HCT116 (cell line): Measurements from ENCODE around the gene RRBP1. TPM values are rescaled to one million over a fixed set of nuclear protein-coding genes. Genes with fewer than 3 reads are reported as not detected.

Experiments used
- ATAC-seq: fragments of 200-7000 bp; cut with Tn5 transposase; 2 replicates; pipeline ENCODE4 v1.9.1; 2020; ENCODE audit warnings: mild to moderate bottlenecking, moderate library complexity
- BruUV-seq: library from RNA; stranded (reverse); fragments of 400-500 nt; replicated peaks from 2 replicates; lab custom pipeline; 2021; lab: Mats Ljungman, UMichigan
- CTCF ChIA-PET: fragments of 300-600 bp; sonication (Branson Sonifier 250); formaldehyde crosslinking; loops from one replicate; lab custom pipeline; 2021; ENCODE audit warnings: antibody characterized with exemption; lab: Charles Lee
- POLR2A ChIA-PET: fragments of 300-600, 350-600 bp; sonication (Branson Sonifier 250); formaldehyde crosslinking; loops from one replicate; lab custom pipeline; 2021; ENCODE audit warnings: antibody characterized with exemption; lab: Charles Lee
- RAD21 ChIA-PET, 2 experiments: fragments of 300-600 bp; sonication (Branson Sonifier 250); formaldehyde crosslinking; loops; one replicate each; lab custom pipeline; 2023; ENCODE audit warnings: low total read pairs in 2 of 2; ENCODE audit not compliant: uncharacterized antibody in 2 of 2, unreplicated experiment in 2 of 2, low non-redundant PET in 1 of 2; lab: Charles Lee
- DNase-seq: peaks from one replicate; pipeline ENCODE4 v3.0.0-alpha.2; 2010; ENCODE audit warnings: low read depth, low spot score
- H2AFZ ChIP-seq: fragments of 200-600 bp; shearing (Covaris generic), sonication (generic); 2 replicates; pipeline ENCODE4 v1.6.1; 2017; ENCODE audit warnings: low read depth, mixed run types, mixed read lengths, antibody characterized with exemption, low read length; ENCODE audit not compliant: poor library complexity, severe bottlenecking
- H3K27ac ChIP-seq: 2 replicates; pipeline ENCODE4 v1.5.1; 2012; ENCODE audit warnings: low read depth, low read length
- H3K27me3 ChIP-seq: fragments of 200-600 bp; sonication (generic); 2 replicates; pipeline ENCODE4 v1.6.1; 2016; ENCODE audit warnings: mixed run types, low read length, mixed read lengths; ENCODE audit not compliant: insufficient read depth
- H3K36me3 ChIP-seq, 2 experiments: fragments of 200-500 bp in 1 of 2; fragments of 200-600 bp in 1 of 2; sonication (Bioruptor generic) in 1 of 2; sonication (generic) in 1 of 2; 2 replicates each; pipeline versions ENCODE4 v1.5.1 to v1.6.1; 2014 to 2016; ENCODE audit warnings: low read length in 2 of 2, inconsistent platforms in 1 of 2, mixed read lengths in 1 of 2, mixed run types in 1 of 2; ENCODE audit not compliant: insufficient read depth in 2 of 2, control insufficient read depth in 1 of 2
- H3K4me1 ChIP-seq, 2 experiments: fragments of 200-600 bp in 1 of 2; sonication (generic) in 1 of 2; 2 replicates each; pipeline versions ENCODE4 v1.5.1 to v1.6.1; 2012 to 2017; ENCODE audit warnings: low read length in 2 of 2, inconsistent platforms in 1 of 2, mild to moderate bottlenecking in 1 of 2, mixed read lengths in 1 of 2, mixed run types in 1 of 2, moderate library complexity in 1 of 2; ENCODE audit not compliant: insufficient read depth in 2 of 2, control insufficient read depth in 1 of 2
- H3K4me2 ChIP-seq: fragments of 200-600 bp; sonication (generic); 2 replicates; pipeline ENCODE4 v1.6.1; 2017; ENCODE audit warnings: mixed run types, low read length, mixed read lengths
- H3K4me3 ChIP-seq, 2 experiments: fragments of 200-600 bp in 1 of 2; sonication (generic) in 1 of 2; replicated peaks in 1 of 2; 2 replicates each; pipeline ENCODE4 v1.5.1; 2011 to 2016; ENCODE audit warnings: low read length in 2 of 2, control low read depth in 1 of 2, low read depth in 1 of 2, mild to moderate bottlenecking in 1 of 2, mixed read lengths in 1 of 2, mixed run types in 1 of 2
- H3K79me2 ChIP-seq: fragments of 200-600 bp; sonication (generic); 2 replicates; pipeline ENCODE4 v1.6.1; 2017; ENCODE audit warnings: mild to moderate bottlenecking, mixed run types, low read length, moderate library complexity, mixed read lengths; ENCODE audit not compliant: insufficient read depth
- H3K9ac ChIP-seq: fragments of 200-600 bp; sonication (generic); 2 replicates; pipeline ENCODE4 v1.6.1; 2016; ENCODE audit warnings: low read length, mixed read lengths
- H3K9me2 ChIP-seq: fragments of 200-600 bp; sonication (generic), shearing (Covaris generic); 2 replicates; pipeline ENCODE4 v1.6.1; 2017; ENCODE audit warnings: mixed run types, mild to moderate bottlenecking, moderate library complexity; ENCODE audit not compliant: insufficient read depth
- H3K9me3 ChIP-seq, 2 experiments: fragments of 200-500 bp in 1 of 2; fragments of 200-600 bp in 1 of 2; sonication (Bioruptor generic) in 1 of 2; sonication (generic) in 1 of 2; 2 replicates each; pipeline ENCODE4 v1.6.1; 2014 to 2017; ENCODE audit warnings: low read length in 2 of 2, mixed read lengths in 2 of 2, inconsistent platforms in 1 of 2, low read depth in 1 of 2, mild to moderate bottlenecking in 1 of 2, mixed run types in 1 of 2, moderate library complexity in 1 of 2; ENCODE audit not compliant: control insufficient read depth in 1 of 2, insufficient read depth in 1 of 2
- H4K20me1 ChIP-seq: fragments of 200-600 bp; sonication (generic), shearing (Covaris generic); 2 replicates; pipeline ENCODE4 v1.6.1; 2017; ENCODE audit warnings: mixed run types, mild to moderate bottlenecking, moderate library complexity; ENCODE audit not compliant: insufficient read depth
- CTCF ChIP-seq, 3 experiments: fragments of 200-600 bp in 1 of 3; sonication (generic) in 1 of 3; IDR thresholded peaks in 2 of 3; conservative IDR thresholded peaks in 1 of 3; 2 replicates each; pipeline ENCODE4 v1.5.1; 2012 to 2017; ENCODE audit warnings: low read depth in 2 of 3, low read length in 2 of 3, antibody characterized with exemption in 1 of 3, borderline replicate concordance in 1 of 3, control low read depth in 1 of 3, mild to moderate bottlenecking in 1 of 3, mixed read lengths in 1 of 3, mixed run types in 1 of 3, moderate library complexity in 1 of 3; ENCODE audit not compliant: insufficient read depth in 1 of 3
- FOSL1 ChIP-seq: IDR thresholded peaks from 2 replicates; pipeline ENCODE4 v1.6.1; 2012; ENCODE audit warnings: low read depth
- JUND ChIP-seq: IDR thresholded peaks from 2 replicates; pipeline ENCODE4 v1.6.1; 2012
- MAX ChIP-seq: IDR thresholded peaks from 2 replicates; pipeline ENCODE4 v1.6.1; 2012
- REST ChIP-seq: IDR thresholded peaks from 2 replicates; pipeline ENCODE4 v1.6.1; 2012; ENCODE audit warnings: low read depth
- SRF ChIP-seq: IDR thresholded peaks from 2 replicates; pipeline ENCODE4 v1.6.1; 2012; ENCODE audit warnings: low read depth
- intact Hi-C: fragments of 100-400 bp; cut with micrococcal nuclease; formaldehyde crosslinking; loops from 2 replicates; pipeline ENCODE4 v1.10.0; 2022
- total RNA-seq: library from RNA; stranded (reverse); gene quantifications from one replicate; pipeline ENCODE4 v1.2.1, GENCODE V29; 2021; ENCODE audit not compliant: unreplicated experiment

Gene RRBP1
- total RNA-seq, 1 experiment from 2014 or later: 123 TPM

- Histone ChIP-seq H3K27me3 (no peaks in the 10 kb centered on the region), H3K79me2 (peaks cover 90% of the 10 kb centered on the region)
- TF ChIP-seq FOSL1 (no peak), REST (no peak), MAX (no peak), CTCF (IDR thresholded peaks at IDR 0.05 in 2 of 3, conservative IDR thresholded peaks at IDR 0.05 in 1 of 3; ENCODE audit: borderline replicate concordance in 1 of 3, insufficient read depth in 1 of 3, low read depth in 2 of 3, low read length in 2 of 3) (no peak), SRF (no peak), JUND (no peak)
- TF ChIP-seq, all 23 proteins: peak for 0
- H3K36me3 ChIP-seq: peaks cover 2 to 10% of the 10 kb centered on the region in 2 experiments; a peak in 1 of 4 replicates
- no peak overlapping the region for H3K4me2 ChIP-seq
- no TSS peak for BruUV-seq
- no peaks in the 10 kb centered on the region; the same call in 1 of the 2 replicates for H4K20me1 ChIP-seq
- no peak overlapping the region for H3K27ac ChIP-seq
- intact Hi-C loops: no loop called here
- ChIA-PET RAD21 (interaction anchor here in 1 of 2 experiments (0.5 kb wide), 1 partner anchor 14 kb away, joined by 6 read pairs; no protein-coding TSS in a partner anchor), POLR2A (no interaction called here), CTCF (interaction anchor here (1.6 kb wide), 1 partner anchor 15 kb away, joined by 4 read pairs; no protein-coding TSS in a partner anchor)
- no peaks in the 10 kb centered on the region for H3K9me2 ChIP-seq
- no peak overlapping the region for H3K4me3 ChIP-seq
- DNase-seq (no peak), ATAC-seq (no peak)
- H3K4me1 ChIP-seq: no peaks in the 10 kb centered on the region; a peak in 1 of 4 replicates
- no peak overlapping the region for H3K9ac ChIP-seq
- no peaks in the 10 kb centered on the region for H3K9me3 ChIP-seq
- no peak overlapping the region for H2AFZ ChIP-seq
These were observed 14.6 kb downstream of the RRBP1 start for GRCh38 chr20:17667445-17667844.
